Measurements from ENCODE around the gene SHISA5.
"Not testable (repeated sequence)": the region's sequence is repeated elsewhere in the genome, so short reads cannot be mapped to it uniquely, and the experiment has no call there.

- TF ChIP-seq CTCF (conservative IDR thresholded peaks at IDR 0.05); ZFX (IDR thresholded peaks at IDR 0.05): not testable (repeated sequence)
These were observed 23.1 kb downstream of the SHISA5 start for GRCh38 chr3:48480891-48481290.
